Activated naive CD8-positive, alpha-beta T cell treated with anti-CD3 and anti-CD28 coated beads, Interleukin-2, amount 10 ng/mL, durations not matched to agents 7 days and 5 days (primary cell): ENCODE results near the gene LSAMP. TPM values are rescaled to one million over a fixed set of nuclear protein-coding genes. Genes with fewer than 3 reads are reported as not detected.

Experiments used
- ATAC-seq: fragments of 150-1000 bp; cut with Tn5 transposase; one replicate; pipeline ENCODE4 v1.10.0; 2021; ENCODE audit warnings: low read depth, moderate library complexity
- POLR2A ChIA-PET: fragments of 350-600 bp; sonication (Branson Sonifier 250); formaldehyde crosslinking; loops from one replicate; lab custom pipeline; 2021; ENCODE audit warnings: antibody characterized with exemption; lab: Charles Lee
- DNase-seq: peaks from one replicate; pipeline ENCODE4 v3.0.0; 2021
- H3K27ac Mint-ChIP-seq: one replicate; pipeline ENCODE4 v1.8.0; 2022; ENCODE audit warnings: mild to moderate bottlenecking, mixed read lengths
- H3K27me3 Mint-ChIP-seq: one replicate; pipeline ENCODE4 v1.8.0; 2022; ENCODE audit warnings: mild to moderate bottlenecking, moderate library complexity, mixed read lengths
- H3K36me3 Mint-ChIP-seq: one replicate; pipeline ENCODE4 v1.8.0; 2021; ENCODE audit warnings: mild to moderate bottlenecking, mixed read lengths
- H3K4me1 Mint-ChIP-seq: one replicate; pipeline ENCODE4 v1.8.0; 2021; ENCODE audit warnings: mixed read lengths
- H3K4me3 Mint-ChIP-seq: one replicate; pipeline ENCODE4 v1.8.0; 2022; ENCODE audit warnings: mild to moderate bottlenecking, moderate library complexity, mixed read lengths
- H3K9me3 Mint-ChIP-seq: one replicate; pipeline ENCODE4 v1.8.0; 2021; ENCODE audit warnings: mixed read lengths
- total RNA-seq, 2 experiments: library from RNA; stranded (reverse); gene quantifications; one replicate each; pipeline ENCODE4 v1.2.3, GENCODE V29; 2021

Gene LSAMP
- total RNA-seq, 2 experiments from 2014 or later, result not detected

DNA sequence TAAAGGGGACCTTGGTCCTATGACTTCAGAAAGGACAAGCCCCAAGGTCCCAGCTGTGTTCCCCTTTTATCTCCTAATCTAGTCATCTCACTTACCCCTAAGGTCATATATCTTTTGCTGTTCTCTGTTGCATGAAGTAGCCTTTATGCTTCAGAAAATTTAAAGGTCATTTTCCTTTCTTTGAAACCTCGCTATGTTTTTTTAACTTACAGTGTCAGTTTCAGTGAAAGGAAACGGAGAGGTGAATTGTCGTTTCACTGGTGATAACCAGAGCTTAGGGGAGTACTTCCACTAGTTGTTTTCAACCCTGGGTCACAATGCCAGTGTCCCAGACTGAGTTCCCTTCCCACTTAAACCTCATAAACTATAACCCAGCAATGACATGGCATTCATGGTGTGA lies 464.6 kb downstream of the LSAMP start:
- Mint-ChIP-seq H3K4me3 (no peak overlapping the region), H3K27ac (no peak overlapping the region), H3K27me3 (no peaks in the 10 kb centered on the region), H3K36me3 (no peaks in the 10 kb centered on the region), H3K9me3 (peaks cover 1% of the 10 kb centered on the region), H3K4me1 (no peaks in the 10 kb centered on the region)
- ATAC-seq (no peak), DNase-seq (no peak)
- POLR2A ChIA-PET, result no interaction called here

DNA sequence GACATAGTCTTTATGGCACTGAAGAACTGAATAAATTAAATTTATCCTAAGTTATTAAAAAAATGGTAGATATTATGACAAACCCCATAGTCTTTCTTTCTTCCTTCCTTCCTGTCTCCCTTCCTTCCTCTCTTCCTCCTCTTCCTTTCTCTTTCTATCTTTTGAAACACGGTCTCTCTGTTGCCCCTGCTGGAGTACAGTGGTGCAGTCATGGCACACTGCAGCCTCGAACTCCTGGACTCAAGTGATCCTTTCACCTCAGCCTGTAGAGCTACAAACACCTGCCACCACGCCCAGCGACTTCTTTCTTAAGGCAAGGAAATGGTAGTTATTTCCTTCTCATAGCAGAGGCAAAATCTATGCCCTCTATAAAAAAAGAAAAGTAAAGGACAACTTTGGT lies 467.4 kb downstream of the LSAMP start:
- ATAC-seq (no peak), DNase-seq (no peak)
- H3K4me1 Mint-ChIP-seq, result no peaks in the 10 kb centered on the region
- POLR2A ChIA-PET, result no interaction called here
- no peaks in the 10 kb centered on the region for H3K36me3 Mint-ChIP-seq
- H3K27me3 Mint-ChIP-seq, result no peaks in the 10 kb centered on the region
- H3K27ac Mint-ChIP-seq, result no peak overlapping the region
- H3K9me3 Mint-ChIP-seq, result peaks cover 1% of the 10 kb centered on the region
- H3K4me3 Mint-ChIP-seq, result no peak overlapping the region

DNA sequence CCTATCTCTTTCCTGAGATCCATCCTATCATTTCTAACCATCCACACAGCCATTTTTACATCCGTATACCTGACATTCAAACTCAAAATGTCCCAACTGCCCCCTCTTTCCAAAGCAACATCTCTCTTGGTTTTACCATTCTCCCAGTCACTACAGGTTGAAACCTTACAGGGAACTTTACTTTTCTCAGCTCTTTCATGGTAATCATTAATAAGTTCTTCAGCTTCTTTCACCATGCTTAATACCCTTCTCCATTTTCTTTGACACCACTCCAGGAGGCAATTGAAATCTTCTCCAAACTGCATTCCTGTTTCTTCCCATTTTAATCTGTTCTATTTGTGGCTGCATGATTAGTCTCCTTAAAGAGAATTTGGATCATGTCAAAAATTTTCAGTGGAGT lies 469.5 kb downstream of the LSAMP start:
- no peaks in the 10 kb centered on the region for H3K4me1 Mint-ChIP-seq
- POLR2A ChIA-PET, result no interaction called here
- no peak for DNase-seq
- H3K27me3 Mint-ChIP-seq, result no peaks in the 10 kb centered on the region
- H3K27ac Mint-ChIP-seq, result no peak overlapping the region
- no peak overlapping the region for H3K4me3 Mint-ChIP-seq
- no peaks in the 10 kb centered on the region for H3K36me3 Mint-ChIP-seq
- no peak for ATAC-seq
- peaks cover 1% of the 10 kb centered on the region for H3K9me3 Mint-ChIP-seq

GRCh38 chr3:115975353-115975752 lies 469.9 kb downstream of the LSAMP start:
- ATAC-seq (no peak), DNase-seq (no peak)
- no peaks in the 10 kb centered on the region for H3K36me3 Mint-ChIP-seq
- H3K4me1 Mint-ChIP-seq, result no peaks in the 10 kb centered on the region
- no peaks in the 10 kb centered on the region for H3K27me3 Mint-ChIP-seq
- H3K4me3 Mint-ChIP-seq, result no peak overlapping the region
- peaks cover 1% of the 10 kb centered on the region for H3K9me3 Mint-ChIP-seq
- no peak overlapping the region for H3K27ac Mint-ChIP-seq
- POLR2A ChIA-PET, result no interaction called here

DNA sequence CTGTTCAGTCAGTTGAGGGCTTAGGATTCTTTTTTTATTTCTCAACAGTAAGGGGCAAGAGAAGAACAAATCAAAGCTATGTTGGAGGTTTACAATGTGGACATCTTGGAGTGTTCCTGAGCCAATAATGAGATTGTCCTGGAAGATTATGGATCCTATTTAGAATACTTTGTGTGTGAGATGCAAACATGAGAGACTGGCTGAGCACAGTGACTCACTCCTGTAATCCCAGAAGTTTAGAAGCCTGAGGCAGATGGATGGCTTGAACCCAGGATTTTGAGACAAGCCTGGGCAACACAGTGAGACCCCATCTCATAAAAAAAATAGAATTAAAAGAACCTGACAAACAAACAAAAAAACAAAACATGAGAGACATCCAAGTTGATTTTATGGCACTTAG lies 470.3 kb downstream of the LSAMP start:
- Mint-ChIP-seq H3K4me1 (no peaks in the 10 kb centered on the region), H3K9me3 (peaks cover 1% of the 10 kb centered on the region), H3K27me3 (no peaks in the 10 kb centered on the region), H3K27ac (no peak overlapping the region), H3K36me3 (no peaks in the 10 kb centered on the region), H3K4me3 (no peak overlapping the region)
- DNase-seq (no peak), ATAC-seq (no peak)
- POLR2A ChIA-PET, result no interaction called here

DNA sequence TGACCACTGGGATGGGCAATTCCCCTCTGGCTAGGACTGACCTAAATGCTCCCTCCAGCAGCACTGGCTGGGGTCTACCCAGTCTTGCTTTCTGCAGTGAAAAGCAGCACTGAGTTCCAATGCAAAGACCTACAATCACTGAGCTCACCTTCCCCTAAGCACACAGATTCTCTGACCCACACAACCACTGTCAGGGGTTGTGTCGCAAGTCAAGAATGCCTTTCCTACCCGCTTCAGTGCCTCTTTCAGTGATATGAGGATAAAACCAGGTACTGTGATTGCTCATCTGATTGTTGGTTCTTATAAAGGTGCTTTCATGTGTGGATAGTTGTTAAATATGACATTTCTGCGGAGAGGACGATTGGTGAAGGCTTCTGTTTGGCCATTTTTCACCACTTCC lies 476.4 kb downstream of the LSAMP start:
- POLR2A ChIA-PET, result no interaction called here
- Mint-ChIP-seq H3K4me3 (no peak overlapping the region), H3K9me3 (no peaks in the 10 kb centered on the region), H3K27me3 (no peaks in the 10 kb centered on the region), H3K4me1 (no peaks in the 10 kb centered on the region), H3K36me3 (no peaks in the 10 kb centered on the region), H3K27ac (no peak overlapping the region)
- no peak for ATAC-seq
- no peak for DNase-seq

DNA sequence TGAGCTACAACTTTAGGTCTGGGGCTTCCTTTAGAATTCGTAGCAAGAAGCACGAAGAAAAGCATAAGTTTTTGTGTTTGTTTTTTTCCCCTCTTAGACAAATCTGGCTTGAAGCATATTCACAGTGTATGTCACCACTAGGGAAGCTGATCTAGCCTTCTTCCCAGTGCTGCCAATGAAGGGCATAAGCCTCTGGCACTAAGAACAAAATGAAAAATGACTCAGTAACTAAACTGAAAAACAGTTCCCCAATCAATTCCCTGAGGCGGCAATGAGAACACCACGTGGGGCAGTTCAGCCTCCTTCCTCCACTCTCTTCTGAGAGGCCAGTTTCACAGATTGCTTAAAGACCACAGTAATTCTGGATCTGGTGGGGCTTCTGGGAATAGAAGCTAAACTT lies 483.9 kb downstream of the LSAMP start:
- Mint-ChIP-seq H3K36me3 (no peaks in the 10 kb centered on the region), H3K27ac (no peak overlapping the region), H3K9me3 (no peaks in the 10 kb centered on the region), H3K4me3 (no peak overlapping the region), H3K27me3 (no peaks in the 10 kb centered on the region), H3K4me1 (no peaks in the 10 kb centered on the region)
- DNase-seq (no peak), ATAC-seq (no peak)
- POLR2A ChIA-PET, result no interaction called here

- H3K9me3 Mint-ChIP-seq, result no peaks in the 10 kb centered on the region
- H3K36me3 Mint-ChIP-seq, result no peaks in the 10 kb centered on the region
- H3K27ac Mint-ChIP-seq, result no peak overlapping the region
- DNase-seq, result no peak
- POLR2A ChIA-PET, result no interaction called here
- H3K27me3 Mint-ChIP-seq, result no peaks in the 10 kb centered on the region
- no peak for ATAC-seq
- no peak overlapping the region for H3K4me3 Mint-ChIP-seq
- H3K4me1 Mint-ChIP-seq, result no peaks in the 10 kb centered on the region
Measured at GRCh38 chr3:115960799-115961198, 484.5 kb downstream of the LSAMP start.

- ATAC-seq (no peak), DNase-seq (no peak)
- Mint-ChIP-seq H3K4me1 (no peaks in the 10 kb centered on the region), H3K27me3 (no peaks in the 10 kb centered on the region), H3K4me3 (no peak overlapping the region), H3K36me3 (no peaks in the 10 kb centered on the region), H3K9me3 (no peaks in the 10 kb centered on the region), H3K27ac (no peak overlapping the region)
- POLR2A ChIA-PET, result no interaction called here
Measured at GRCh38 chr3:115958526-115958925, 486.8 kb downstream of the LSAMP start.

- POLR2A ChIA-PET, result no interaction called here
- no peak for DNase-seq
- H3K36me3 Mint-ChIP-seq, result no peaks in the 10 kb centered on the region
- H3K4me3 Mint-ChIP-seq, result no peak overlapping the region
- no peaks in the 10 kb centered on the region for H3K4me1 Mint-ChIP-seq
- peaks cover 2% of the 10 kb centered on the region for H3K27me3 Mint-ChIP-seq
- H3K9me3 Mint-ChIP-seq, result peaks cover 2% of the 10 kb centered on the region
- ATAC-seq, result no peak
- no peak overlapping the region for H3K27ac Mint-ChIP-seq
Measured at GRCh38 chr3:115947325-115947724, 498.0 kb downstream of the LSAMP start.

DNA sequence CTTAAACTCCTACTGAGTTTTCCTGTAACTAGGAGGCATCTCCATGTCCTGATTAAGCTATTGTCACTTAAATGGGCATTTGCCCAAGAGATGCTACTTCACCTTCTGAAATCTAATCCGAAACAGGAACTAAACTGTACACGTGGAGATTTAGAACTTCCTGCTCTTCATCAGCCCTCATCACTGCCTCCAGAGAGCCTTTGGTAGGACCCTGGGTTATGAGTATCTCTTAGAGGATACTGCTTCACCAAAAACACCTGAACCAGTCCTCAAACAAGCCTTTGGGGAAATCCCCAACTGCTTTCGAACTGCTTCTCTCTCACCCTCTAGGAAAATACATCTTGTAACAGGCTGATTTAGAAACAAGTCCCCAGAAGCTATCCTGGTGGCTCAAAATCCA lies 501.7 kb downstream of the LSAMP start:
- POLR2A ChIA-PET, result no interaction called here
- H3K4me1 Mint-ChIP-seq, result no peaks in the 10 kb centered on the region
- no peak overlapping the region for H3K4me3 Mint-ChIP-seq
- no peak for DNase-seq
- no peak overlapping the region for H3K27ac Mint-ChIP-seq
- no peak for ATAC-seq
- peaks cover 2% of the 10 kb centered on the region for H3K9me3 Mint-ChIP-seq
- H3K27me3 Mint-ChIP-seq, result peaks cover 2% of the 10 kb centered on the region
- no peaks in the 10 kb centered on the region for H3K36me3 Mint-ChIP-seq

DNA sequence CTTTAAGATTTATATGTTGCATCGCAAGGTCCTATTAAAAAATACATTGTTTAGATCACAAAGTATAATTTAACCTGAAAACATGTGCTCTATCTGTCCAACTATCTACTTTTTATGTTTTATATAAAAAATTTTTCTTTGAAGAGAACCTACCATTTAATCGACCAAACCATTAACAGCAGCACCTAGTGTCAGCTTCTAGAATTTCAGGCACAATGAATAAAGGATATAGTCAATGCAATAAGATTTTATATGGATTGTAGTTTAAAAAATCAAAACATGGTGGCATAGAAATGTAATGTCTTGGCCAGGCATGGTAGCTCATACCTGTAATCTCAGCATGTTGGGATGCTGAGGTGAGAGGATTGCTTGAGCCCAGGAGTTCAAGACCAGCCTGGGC lies 508.2 kb downstream of the LSAMP start:
- DNase-seq, result no peak
- no peak overlapping the region for H3K4me3 Mint-ChIP-seq
- H3K27me3 Mint-ChIP-seq, result no peaks in the 10 kb centered on the region
- no peak for ATAC-seq
- H3K4me1 Mint-ChIP-seq, result no peaks in the 10 kb centered on the region
- POLR2A ChIA-PET, result no interaction called here
- no peak overlapping the region for H3K27ac Mint-ChIP-seq
- no peaks in the 10 kb centered on the region for H3K36me3 Mint-ChIP-seq
- no peaks in the 10 kb centered on the region for H3K9me3 Mint-ChIP-seq

DNA sequence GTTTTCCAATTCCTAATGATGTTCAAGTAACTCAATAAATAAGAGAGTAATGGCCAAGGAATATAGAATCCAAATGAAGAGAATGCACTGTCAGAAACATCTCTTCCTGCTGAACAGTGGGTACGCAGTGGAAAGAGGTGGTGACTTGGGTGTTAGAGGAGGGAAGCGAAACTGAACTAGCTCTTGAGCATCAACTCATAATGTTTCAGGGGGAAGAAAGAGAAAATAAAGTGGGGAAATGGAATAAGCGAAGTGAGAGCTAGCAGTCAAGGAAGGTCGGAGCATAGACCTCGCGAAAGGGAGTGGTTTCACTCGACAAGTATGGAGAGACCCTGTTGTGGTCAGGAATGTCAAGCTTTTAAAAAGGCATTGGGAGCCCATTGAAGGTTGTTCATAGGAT lies 512.5 kb downstream of the LSAMP start:
- POLR2A ChIA-PET, result no interaction called here
- Mint-ChIP-seq H3K4me3 (no peak overlapping the region), H3K9me3 (no peaks in the 10 kb centered on the region), H3K36me3 (no peaks in the 10 kb centered on the region), H3K27ac (no peak overlapping the region), H3K4me1 (no peaks in the 10 kb centered on the region), H3K27me3 (peaks cover 4% of the 10 kb centered on the region)
- DNase-seq (no peak), ATAC-seq (no peak)

DNA sequence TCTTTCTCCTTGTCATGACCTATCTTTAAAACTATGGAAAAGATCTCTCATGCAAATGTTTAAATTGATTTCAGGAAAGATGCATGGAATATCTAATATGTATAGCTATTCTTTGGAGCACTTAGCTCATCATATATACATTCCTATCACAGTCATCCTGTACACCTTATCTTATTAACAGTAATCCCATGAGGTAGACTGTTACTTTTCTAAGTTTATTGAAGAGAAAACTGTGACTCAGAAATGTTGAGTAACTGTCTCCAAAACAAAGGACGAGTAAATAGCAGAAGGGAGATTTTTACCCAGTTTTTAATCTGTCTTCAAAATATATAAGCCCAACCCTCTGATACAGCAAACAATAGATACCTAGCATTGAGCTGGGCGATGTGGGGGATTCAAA lies 513.7 kb downstream of the LSAMP start:
- Mint-ChIP-seq H3K4me3 (no peak overlapping the region), H3K27me3 (peaks cover 4% of the 10 kb centered on the region), H3K27ac (no peak overlapping the region), H3K36me3 (no peaks in the 10 kb centered on the region), H3K9me3 (no peaks in the 10 kb centered on the region), H3K4me1 (no peaks in the 10 kb centered on the region)
- POLR2A ChIA-PET, result no interaction called here
- ATAC-seq (no peak), DNase-seq (no peak)

DNA sequence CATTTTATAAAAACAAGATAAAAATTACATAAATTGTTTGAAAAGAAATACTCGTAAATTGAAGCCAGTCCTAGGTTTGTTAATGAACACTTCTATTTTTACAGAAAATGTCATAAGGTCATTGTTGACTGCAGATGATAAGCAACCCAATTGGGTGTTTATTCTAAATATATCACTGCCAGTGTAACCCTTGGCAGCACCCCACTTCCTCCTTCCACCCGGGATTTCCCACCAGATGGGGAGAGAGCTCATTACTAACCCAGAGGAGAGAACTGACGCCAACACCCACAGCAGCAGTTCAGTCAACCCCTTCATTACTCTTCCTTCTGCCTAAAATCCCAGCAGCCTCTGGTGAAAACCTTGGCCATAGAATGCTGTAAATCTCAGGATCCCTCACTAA lies 514.4 kb downstream of the LSAMP start:
- no peak for ATAC-seq
- Mint-ChIP-seq H3K9me3 (no peaks in the 10 kb centered on the region), H3K4me1 (no peaks in the 10 kb centered on the region), H3K27me3 (peaks cover 4% of the 10 kb centered on the region), H3K36me3 (no peaks in the 10 kb centered on the region), H3K4me3 (no peak overlapping the region), H3K27ac (no peak overlapping the region)
- DNase-seq, result no peak
- POLR2A ChIA-PET, result no interaction called here
